Liver (tissue), 1 donor: ENCODE measurements around the gene MDP1.

Experiments
- MAX ChIP-seq: IDR thresholded peaks from 2 replicates; pipeline ENCODE4 v1.6.1; 2016; ENCODE audit warnings: antibody characterized with exemption
- REST ChIP-seq: IDR thresholded peaks from 2 replicates; pipeline ENCODE4 v1.6.1; 2016; ENCODE audit warnings: antibody characterized with exemption, mild to moderate bottlenecking

GRCh38 chr14:24197056-24197450, 18.8 kb downstream of the MDP1 start:
- no peak for TF ChIP-seq REST
- no peak for TF ChIP-seq MAX
